GM21786 (cell line): Measurements from ENCODE around the gene CHI3L1.

Experiments used
- ATAC-seq: cut with Tn5 transposase; IDR thresholded peaks from one replicate; pipeline ENCODE4 v1.9.1; 2021; ENCODE audit not compliant: unreplicated experiment

The CHI3L1 gene

DNA sequence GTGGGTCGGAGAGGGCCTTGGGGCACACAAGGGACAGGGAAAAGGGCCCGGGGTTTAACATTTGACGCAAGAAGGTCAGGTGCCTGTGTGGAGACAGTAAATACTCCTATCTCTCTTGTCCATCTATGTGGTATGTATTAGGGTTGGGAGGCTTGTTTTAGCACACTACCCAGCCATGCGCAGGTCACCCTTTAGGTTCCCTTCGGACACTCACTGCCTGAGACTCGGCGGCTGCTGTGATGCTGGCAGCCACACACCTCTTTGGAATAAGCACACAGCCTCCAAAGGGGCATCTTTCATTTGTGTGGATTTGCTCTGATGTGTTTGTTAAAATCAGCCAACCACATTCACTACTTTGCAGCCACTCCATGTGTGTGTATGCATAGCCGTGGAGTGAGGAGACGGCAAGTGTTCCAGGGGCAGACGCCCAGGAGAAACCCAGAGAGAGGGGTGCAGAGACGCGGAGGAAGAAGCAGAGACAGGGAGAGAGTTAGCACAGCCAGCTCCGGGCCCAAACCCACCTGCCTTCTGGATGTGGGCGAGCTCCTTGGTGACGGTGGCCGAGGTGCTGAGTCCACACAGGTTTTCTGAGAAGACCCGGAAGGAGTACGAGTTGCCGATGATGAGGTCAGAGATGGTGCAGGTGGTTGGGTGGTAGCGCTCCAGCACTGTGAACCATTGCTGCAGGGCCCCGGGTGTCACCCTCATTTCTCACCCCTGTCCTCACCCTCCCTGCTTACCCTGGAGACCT is 16.6 kb downstream of the CHI3L1 start:
- no peak for ATAC-seq

- ATAC-seq, result no peak
Observed at GRCh38 chr1:203168991-203169390, 17.5 kb downstream of the CHI3L1 start.

GRCh38 chr1:203168256-203168786 is 18.2 kb downstream of the CHI3L1 start:
- ATAC-seq, result no peak

GRCh38 chr1:203167913-203168200 is 18.6 kb downstream of the CHI3L1 start:
- ATAC-seq, result no peak

DNA sequence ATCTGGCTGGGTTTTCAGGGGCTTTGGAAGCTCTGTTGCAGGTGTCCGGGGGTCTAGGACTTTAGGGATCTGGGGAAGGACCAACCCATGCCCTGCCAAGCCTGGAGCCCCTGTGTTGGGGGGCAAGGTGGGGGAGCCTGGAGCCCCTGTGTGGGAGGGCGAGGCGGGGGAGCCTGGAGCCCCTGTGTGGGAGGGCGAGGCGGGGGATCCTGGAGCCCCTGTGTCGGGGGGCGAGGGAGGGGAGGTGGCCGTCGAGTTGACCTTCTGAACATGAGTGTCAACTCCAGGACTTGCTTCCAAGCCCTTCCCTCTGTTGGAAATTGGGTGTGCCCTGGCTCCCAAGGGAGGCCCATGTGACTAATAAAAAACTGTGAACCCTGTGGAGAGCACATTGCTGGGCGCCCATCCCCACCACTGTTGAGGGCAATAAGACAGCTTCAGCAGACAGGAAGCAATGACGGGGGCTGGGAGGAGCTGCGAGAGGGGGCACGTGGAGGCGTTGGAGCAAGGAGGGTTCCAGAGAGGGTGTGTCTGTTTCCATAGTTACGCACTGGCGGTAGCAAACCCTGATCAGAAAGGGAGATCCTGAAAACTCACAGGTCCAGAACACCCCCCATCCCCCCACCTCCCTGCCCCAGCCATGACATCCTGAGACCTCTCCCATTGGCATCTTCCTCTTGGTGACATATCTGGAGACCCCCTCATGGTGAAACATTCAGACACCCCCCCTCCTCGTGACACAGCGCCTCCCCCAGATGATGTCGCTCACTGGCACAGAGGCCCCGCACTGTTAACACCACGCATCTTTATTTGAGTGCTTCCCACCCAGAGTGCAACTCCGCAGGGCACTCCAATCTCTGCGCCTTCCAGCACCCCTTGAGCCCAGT is 19.2 kb downstream of the CHI3L1 start:
- no peak for ATAC-seq

GRCh38 chr1:203166192-203166940 is 20.1 kb downstream of the CHI3L1 start:
- peak; percentile 60 for ATAC-seq

GRCh38 chr1:203165800-203166161 is 20.7 kb downstream of the CHI3L1 start:
- no peak for ATAC-seq

DNA sequence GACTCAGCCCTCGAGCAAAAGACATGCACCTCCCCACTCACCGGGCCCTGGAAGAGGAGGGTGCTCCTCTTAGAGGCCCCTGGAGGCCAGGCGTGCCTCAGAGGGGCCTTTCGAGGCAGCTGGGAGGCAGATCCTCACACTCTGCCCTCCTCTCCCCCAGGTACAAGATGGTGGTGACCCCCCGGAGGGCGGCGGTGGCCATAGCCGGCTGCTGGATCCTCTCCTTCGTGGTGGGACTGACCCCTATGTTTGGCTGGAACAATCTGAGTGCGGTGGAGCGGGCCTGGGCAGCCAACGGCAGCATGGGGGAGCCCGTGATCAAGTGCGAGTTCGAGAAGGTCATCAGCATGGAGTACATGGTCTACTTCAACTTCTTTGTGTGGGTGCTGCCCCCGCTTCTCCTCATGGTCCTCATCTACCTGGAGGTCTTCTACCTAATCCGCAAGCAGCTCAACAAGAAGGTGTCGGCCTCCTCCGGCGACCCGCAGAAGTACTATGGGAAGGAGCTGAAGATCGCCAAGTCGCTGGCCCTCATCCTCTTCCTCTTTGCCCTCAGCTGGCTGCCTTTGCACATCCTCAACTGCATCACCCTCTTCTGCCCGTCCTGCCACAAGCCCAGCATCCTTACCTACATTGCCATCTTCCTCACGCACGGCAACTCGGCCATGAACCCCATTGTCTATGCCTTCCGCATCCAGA is 21.3 kb downstream of the CHI3L1 start:
- ATAC-seq, result no peak

- ATAC-seq, result no peak
Observed at GRCh38 chr1:203163891-203164635, 22.4 kb downstream of the CHI3L1 start.

GRCh38 chr1:203162403-203162802 is 24.1 kb downstream of the CHI3L1 start:
- ATAC-seq, result no peak

GRCh38 chr1:203161703-203162102 is 24.8 kb downstream of the CHI3L1 start:
- ATAC-seq, result no peak

DNA sequence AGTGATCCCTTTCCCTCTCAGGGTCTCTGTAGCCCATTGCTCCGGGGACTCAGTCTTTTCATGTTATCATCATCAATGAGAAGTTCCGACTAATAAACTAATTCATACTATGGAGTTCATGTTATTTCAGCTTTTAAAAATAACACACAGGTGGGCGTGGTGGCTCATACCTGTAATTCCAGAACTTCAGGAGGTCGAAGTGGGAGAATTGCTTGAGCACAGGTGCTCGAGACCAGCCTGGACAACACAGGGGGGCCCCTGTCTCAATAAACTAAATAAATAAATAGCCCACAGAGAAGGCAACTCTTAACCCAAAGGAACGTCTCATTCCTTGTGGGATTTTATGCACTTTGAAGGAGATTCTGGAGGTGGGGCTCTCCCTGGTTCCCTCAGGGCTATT is 25.3 kb downstream of the CHI3L1 start:
- ATAC-seq, result no peak

- ATAC-seq, result no peak
Observed at GRCh38 chr1:203159844-203160243, 26.7 kb downstream of the CHI3L1 start.

- ATAC-seq, result no peak
Observed at GRCh38 chr1:203158960-203159665, 27.4 kb downstream of the CHI3L1 start.

GRCh38 chr1:203158423-203158822 is 28.1 kb downstream of the CHI3L1 start:
- no peak for ATAC-seq

DNA sequence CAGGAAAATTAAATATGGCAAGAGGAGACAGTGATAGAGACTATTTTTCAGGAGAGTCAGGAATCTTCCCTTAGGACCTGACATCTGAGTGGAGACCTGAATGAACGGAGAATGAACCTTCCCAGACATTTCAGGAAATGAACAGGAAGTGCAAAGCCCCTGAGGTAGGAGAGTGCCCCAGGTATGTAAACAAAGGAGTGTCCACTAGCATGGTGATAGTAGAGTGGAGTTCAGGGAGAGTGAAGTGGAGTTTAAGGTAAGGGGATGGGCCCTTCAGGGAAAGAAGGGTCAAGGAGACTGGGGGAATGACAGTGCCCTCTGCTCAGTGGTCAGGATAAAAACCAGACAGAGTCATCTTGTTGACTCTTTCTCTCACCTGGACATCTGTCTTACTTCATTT is 30.2 kb downstream of the CHI3L1 start:
- no peak for ATAC-seq

DNA sequence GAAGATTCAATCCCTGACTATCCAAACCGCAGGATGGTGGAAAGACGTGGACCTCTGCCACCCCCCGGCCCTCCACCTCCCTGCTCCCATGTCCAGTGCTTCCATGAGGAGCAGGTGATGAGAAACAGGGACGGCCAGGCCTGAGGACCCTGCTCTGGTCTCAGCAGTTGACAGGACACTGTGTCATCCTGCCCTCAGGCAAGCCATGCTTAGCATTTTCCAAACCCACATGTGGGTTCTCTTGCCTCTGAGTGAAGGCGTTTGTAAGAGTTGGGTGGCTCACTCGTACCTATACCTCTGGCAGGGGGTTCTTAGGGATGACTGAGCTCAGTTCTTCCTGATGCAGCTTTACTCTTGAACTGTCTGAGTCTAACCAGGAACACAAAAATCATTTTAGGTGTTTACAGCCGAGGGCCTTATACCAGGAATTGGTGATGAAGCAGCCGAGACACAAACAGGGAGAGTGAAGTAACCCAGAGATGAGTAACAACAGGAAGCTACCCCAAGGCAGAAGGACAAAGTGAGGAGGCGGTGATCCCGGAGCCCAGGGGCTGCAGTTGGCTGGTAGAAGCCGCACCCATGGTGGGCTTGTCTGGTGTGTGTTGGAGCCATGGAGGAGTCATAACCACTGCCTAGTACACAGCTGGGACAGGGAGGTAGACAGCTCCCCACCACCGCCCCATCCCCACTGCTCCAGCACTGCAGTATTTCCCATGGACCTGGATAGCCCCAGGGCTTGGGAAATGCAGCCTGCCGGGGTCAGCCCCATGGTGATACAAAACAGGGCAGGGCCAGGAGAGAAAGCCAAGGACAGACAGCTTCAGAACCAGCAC is 32.3 kb downstream of the CHI3L1 start:
- ATAC-seq, result no peak

DNA sequence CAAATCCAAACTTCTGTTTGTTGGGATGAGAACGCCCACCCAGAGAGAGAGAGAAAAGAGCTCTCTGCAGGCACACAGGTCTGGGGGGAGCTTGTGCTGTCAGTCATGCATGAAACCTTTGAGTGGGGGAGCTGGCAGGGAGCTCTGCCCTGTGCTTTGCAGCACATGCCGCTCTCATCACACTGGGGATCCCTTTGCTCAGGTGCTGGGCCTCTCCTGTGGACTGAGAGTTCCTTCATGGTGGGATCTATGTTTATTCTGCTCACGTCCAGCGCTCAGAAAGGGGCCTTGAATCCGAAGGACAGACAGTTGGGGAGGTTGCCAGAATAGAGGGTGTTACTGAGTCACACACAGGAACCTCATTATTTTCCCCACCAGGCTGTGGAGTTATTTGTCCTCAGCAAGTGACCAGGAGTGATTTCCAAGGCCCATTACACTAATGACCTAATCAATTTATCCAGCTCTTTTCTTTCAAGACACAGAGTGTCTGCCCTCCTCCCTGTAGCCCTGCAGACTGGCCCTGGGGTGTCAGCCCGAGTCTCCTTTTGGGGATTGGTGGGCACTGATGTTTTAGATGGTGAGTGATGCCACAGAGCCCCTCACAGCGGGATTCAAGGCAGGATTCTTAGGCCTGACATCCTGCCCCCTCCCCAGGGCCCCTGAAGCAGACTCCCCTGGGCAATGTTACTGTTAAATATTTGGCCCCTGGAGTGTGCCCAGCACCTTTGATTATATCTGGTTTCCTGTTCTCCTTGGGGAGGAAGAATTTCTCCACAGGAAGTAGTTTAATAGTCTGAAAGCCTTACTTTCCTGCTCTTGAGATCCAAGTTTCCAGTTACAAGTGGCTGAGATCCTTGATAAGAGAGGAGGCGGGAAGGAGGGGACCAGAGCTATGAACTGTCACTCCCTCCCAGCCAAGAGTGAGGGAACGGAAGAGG is 33.2 kb downstream of the CHI3L1 start:
- no peak for ATAC-seq
